ENCODE results near the gene ETV2.
"Not testable (repeated sequence)": the region's sequence is repeated elsewhere in the genome, so short reads cannot be mapped to it uniquely, and the experiment has no call there.

The ETV2 gene, protein sequence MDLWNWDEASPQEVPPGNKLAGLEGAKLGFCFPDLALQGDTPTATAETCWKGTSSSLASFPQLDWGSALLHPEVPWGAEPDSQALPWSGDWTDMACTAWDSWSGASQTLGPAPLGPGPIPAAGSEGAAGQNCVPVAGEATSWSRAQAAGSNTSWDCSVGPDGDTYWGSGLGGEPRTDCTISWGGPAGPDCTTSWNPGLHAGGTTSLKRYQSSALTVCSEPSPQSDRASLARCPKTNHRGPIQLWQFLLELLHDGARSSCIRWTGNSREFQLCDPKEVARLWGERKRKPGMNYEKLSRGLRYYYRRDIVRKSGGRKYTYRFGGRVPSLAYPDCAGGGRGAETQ

DNA sequence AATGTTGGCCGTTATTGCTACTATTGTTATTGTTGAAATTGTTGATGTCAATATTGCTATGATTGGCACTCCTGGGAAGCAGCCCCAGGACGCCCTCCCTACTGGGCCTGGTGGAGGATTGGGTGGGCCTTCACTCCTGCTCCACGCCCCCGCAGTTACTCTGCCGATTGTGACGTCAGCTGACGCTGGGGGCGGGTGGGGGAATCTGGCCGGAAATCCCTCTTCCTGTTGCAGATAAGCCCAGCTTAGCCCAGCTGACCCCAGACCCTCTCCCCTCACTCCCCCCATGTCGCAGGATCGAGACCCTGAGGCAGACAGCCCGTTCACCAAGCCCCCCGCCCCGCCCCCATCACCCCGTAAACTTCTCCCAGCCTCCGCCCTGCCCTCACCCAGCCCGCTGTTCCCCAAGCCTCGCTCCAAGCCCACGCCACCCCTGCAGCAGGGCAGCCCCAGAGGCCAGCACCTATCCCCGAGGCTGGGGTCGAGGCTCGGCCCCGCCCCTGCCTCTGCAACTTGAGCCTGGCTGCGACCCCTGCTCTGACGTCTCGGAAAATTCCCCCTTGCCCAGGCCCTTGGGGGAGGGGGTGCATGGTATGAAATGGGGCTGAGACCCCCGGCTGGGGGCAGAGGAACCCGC is at the start of gene ETV2:
ETV2 (plus strand) TSS at position 231 of the 637 bp plus-strand sequence. CDS start 716 bp downstream, outside the sequence.
- no peak for DNase-seq (ENCODE audit: low read depth)

- no peak for DNase-seq (ENCODE audit: low read depth)
These were observed 49.3 kb upstream of the ETV2 start for GRCh38 chr19:35592226-35592625.

DNA sequence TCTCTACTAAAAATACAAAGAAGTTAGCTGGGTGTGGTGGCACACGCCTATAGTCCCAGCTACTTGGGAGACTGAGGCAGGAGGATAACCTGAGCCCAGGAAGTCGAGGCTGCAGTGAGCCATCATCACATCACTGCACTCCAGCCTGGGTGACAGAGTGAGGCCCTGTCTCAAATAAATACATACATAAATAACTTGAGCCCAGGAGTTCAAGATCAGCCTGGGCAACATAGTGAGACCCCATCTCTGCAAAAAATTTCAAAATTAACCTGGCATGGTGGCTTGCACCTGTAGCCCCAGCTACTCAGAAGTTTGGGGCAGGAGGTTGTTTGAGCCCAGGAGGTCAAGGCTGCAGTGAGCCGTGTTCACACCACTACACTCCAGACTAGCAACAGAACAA is 46.5 kb upstream of the ETV2 start:
- not testable (repeated sequence) for DNase-seq (ENCODE audit: low read depth)

DNA sequence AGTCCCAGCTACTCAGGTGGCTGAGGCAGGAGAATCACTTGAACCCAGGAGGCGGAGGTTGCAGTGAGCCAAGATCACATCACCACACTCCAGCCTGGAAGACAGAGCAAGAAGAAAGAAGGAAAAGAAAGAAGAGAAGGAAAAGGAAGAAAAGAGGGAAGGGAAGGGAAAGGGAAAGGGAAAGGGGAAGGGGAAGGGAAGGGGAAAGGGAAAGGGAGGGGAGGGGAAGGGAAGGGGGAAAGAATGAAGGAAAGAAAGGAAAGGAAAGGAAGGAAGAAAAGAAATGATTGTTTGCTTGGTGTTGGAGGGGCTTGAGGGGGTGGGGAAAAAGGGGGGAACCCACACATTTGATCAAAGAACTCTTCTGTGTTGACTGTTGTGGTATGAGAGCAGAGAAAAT is 45.6 kb upstream of the ETV2 start:
- no peak for DNase-seq (ENCODE audit: low read depth)

DNA sequence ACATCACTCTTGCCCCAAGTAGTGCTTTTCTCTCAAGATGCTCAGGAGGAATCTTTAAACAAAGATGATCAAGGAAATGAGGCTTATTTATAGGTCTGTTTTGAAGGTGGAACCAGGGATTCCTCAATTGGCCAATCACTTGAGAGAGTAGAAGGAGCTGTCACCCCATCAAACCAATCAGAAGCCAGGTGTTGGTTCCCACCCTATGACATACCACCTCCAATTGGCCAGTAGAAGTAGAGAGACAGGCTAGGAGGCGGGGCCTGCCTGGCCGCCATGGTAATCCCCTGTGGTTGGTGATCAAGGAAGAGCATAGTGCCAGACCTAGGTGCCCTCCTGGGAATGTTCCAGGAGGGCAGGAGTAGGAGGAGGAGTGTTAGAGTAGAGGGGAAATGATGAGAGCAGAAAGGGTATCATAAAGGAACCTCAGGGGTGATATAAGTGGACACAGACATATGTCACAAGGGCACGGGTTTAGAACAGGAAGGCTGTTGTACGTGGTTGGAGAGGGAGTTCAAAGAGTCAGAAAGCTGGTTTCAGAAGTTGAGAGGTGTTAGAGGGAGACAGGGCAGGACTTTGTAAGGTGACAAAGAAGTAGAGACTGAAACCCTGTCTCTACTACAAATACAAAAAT is 45.1 kb upstream of the ETV2 start:
- DNase-seq (ENCODE audit: low read depth) = no peak

DNA sequence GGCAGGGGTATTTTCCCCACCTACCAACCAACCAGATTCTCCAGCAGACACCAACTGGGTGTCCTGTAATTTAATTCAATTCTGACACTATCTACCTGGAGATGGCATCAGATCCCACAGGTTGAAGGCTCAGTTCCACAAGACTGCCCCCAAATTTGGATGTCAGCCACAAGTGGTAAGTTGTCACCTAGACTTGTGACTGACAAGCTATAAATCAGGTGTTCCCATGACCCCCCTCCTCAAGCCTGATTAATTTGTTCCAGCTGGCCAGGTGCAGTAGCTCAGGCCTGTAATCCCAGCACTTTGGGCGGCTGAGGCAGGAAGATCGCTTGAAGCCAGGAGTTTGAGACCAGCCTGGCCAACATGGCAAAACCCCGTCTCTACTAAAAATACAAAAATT is 39.6 kb upstream of the ETV2 start:
- DNase-seq (ENCODE audit: low read depth) = no peak

DNA sequence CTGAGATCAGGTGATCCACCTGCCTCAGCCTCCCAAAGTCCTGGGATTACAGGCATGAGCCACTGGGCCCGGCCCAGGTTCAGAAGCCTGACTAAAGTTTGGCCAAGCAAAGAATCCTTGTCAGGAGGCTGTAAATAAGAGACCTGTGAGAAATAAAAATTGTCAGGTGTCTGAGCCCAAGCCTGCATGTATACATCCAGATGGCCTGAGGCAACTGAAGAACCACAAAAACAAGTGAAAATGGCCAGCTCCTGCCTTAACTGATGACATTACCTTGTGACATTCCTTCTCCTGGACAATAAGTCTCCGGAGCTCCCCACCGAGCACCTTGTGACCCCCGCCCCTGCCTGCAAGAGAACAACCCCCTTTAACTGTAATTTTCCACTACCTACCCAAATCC is 37.1 kb upstream of the ETV2 start:
- DNase-seq (ENCODE audit: low read depth) = not testable (repeated sequence)

GRCh38 chr19:35607170-35607569 is 34.4 kb upstream of the ETV2 start:
- DNase-seq (ENCODE audit: low read depth) = not testable (repeated sequence)

- DNase-seq (ENCODE audit: low read depth) = no peak
These were observed 33.9 kb upstream of the ETV2 start for GRCh38 chr19:35607661-35608060.

DNA sequence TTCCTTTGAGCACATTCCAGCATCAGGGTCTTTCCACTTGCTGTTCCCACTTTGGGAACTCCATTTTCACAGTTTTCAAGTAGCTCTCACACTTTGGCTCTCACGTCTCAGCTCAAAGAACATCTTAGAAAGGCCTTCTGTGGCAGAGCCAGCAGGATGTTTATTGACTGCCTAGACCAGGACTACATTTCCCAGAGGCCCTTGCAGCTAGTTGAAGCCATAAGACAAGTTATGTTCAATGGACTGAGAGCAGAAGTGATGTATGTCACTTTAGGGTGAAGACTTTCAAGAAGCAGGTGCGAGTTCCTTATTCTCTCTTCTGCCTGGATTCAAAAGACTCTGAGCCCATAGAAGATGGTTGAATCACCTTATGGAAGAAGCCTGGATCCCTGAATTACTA is 33.3 kb upstream of the ETV2 start:
- DNase-seq (ENCODE audit: low read depth) = no peak

DNA sequence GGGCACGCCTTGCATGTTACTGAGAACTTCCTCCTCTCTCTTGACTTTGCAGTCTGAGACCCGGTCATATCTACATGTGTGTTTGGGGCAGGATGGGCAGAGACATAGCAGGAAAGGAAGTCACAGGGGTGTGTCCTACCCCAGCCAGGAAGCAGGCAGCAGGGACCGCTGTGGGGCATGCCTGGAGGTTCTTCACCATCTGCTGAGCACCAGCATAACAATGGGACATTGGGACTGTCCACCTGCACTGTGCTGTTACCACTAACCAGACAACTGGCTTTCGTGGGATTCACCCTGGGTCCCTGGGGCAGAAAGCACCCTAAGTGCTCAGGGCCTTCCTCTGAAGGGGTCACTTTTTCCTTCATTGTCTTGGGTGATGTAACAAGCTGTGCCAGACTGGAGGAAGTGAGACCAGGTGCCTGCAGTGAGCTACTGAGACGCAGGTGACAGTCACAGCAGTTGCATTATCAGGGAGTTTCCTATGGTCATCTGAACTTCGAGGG is 31.6 kb upstream of the ETV2 start:
- DNase-seq (ENCODE audit: low read depth) = peak; percentile 18

- no peak for DNase-seq (ENCODE audit: low read depth)
These were observed 29.4 kb upstream of the ETV2 start for GRCh38 chr19:35612224-35612558.

DNA sequence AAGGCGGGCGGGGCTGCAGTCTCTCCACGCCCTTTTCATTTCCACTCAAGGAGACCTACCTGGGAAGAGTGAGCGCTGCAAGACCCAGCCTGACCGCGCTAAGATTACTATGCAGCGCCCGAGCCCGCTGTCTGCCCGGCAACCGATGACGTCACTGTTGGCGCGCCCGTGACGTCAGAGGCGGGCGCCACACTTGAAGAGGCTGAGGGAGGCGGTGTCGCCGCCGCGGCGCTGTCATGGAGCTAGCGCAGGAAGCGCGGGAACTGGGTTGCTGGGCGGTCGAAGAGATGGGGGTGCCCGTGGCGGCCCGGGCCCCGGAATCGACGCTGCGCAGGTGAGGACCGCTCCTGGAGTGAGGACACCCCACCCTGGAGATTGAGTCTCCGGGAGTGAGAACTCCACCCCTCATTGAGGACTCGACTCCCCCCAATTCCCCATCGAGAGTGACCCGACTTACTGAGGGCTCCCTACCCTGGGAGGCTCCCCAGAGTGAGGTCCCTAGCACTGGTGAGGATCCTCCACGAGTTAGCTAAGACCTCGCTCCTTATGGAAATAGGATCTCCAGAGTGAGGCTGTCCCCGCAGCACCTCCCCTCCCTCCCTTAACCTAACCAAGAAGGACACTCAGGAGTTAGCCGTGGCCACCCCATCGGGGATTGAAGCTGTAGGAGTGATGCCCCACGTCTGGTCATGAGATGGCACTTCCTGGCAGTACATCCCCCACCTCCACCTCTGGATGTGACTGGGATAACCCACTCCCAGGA is 28.8 kb upstream of the ETV2 start, which contains the start of gene HAUS5:
HAUS5 (plus strand) TSS at position 177 of the 763 bp plus-strand sequence; CDS start at position 237, 60 bp downstream.
- DNase-seq (ENCODE audit: low read depth) = peak; percentile 94

DNA sequence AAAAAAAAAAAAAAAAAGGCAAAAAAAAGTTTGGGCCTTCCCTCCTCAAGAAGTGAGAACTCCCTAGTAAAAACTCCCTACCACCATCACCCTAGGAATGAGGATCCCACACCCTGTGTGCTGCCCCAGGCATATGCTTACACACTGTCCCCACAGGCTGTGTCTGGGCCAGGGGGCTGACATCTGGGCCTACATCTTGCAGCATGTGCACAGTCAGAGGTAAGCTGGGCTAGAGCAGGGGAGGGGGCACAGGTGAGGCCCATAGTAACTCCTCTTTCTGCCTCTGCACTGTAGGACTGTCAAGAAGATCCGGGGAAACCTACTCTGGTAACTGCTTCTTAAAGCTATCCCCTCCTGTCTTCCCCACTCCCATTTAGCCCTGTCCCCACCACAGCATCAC is 28.0 kb upstream of the ETV2 start:
- DNase-seq (ENCODE audit: low read depth) = no peak

DNA sequence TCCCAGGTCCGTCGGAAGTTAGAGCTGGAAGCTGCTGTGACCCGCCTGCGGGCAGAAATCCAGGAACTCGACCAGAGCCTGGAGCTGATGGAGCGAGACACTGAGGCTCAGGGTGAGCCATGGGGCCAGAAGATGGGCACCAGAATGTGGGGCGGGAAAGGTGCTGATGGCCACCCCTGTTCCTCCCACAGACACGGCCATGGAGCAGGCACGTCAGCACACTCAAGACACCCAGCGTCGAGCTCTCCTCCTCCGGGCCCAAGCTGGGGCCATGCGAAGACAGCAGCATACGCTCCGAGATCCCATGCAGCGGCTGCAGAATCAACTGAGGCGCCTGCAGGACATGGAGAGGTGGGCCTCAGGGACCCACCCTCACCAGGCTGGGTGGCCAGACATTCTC is 26.5 kb upstream of the ETV2 start:
- DNase-seq (ENCODE audit: low read depth) = no peak

DNA sequence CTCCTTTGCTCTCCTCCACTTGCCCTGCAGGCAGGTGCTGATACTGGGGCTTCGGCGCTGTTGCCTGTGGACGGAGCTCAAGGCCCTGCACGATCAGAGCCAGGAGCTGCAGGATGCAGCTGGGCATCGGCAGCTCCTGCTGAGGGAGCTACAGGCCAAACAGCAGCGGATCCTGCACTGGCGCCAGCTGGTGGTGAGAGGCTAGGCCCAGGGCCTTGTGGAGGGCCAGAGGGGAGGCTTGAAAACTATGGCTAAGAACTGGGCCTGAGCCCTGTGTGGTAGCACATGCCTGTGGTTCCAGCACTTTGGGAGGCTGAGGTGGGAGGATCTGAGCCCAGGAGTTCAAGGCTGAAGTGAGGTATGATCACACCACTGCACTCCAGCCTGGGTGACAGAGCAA is 22.7 kb upstream of the ETV2 start:
- DNase-seq (ENCODE audit: low read depth) = no peak

DNA sequence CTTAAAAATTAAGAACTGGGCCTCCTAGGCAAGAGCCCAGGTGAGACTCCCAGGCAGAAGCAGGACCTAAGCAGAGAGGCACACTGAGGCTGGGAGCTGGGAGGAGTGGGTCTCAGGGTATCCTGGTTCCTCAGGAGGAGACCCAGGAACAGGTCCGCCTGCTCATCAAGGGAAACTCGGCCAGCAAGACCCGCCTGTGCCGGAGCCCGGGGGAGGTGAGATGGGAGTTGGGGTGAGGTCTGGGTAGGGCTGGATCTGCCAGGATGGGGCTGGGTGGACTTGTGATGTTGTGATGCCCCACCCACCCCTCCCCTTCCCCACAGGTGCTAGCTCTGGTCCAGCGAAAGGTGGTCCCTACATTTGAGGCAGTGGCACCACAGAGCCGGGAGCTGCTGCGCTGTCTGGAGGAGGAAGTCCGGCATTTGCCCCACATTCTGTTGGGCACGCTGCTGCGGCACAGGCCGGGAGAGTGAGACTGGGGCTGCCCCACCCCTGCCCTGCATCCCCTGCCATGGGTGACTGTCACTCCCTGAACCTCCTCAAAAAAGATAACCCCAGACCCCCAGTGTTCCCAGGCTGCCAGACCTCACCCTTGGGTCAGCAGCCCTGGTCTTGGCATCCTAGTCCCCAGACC is 22.1 kb upstream of the ETV2 start:
- DNase-seq (ENCODE audit: low read depth) = no peak

DNA sequence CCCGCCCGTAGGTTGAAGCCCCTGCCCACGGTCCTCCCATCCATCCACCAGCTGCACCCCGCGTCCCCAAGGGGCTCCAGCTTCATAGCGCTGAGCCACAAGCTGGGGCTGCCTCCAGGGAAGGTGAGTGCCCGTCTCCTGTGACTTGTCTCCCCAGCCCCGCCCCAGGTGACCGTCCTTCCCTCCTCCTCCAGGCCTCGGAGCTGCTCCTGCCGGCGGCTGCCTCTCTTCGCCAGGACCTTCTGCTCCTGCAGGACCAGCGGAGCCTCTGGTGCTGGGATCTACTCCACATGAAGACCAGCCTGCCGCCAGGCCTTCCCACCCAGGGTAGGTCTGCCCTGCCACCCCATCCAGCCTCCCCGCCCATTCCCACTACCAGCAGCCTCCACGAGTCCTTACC is 21.5 kb upstream of the ETV2 start:
- DNase-seq (ENCODE audit: low read depth) = no peak

DNA sequence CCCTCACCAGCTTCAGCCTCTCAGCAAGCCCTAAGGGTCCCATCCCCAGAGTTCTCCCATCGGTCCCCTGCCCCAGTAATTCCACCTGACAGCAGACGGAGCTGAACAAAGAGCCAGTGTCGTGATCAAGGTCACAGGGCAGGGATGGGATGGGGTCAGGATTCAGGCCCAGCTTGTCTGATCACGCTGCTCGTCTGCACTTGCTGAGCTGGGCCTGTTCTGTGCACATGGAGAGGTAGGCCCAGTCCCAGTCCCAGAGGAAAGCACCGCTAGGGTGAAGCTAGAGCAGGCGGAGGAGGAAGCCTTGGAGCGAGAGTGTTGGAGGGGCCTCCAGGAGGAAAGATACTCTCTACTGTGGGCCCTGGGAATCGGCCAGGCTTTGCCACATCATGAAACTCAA is 19.8 kb upstream of the ETV2 start:
- DNase-seq (ENCODE audit: low read depth) = no peak

DNA sequence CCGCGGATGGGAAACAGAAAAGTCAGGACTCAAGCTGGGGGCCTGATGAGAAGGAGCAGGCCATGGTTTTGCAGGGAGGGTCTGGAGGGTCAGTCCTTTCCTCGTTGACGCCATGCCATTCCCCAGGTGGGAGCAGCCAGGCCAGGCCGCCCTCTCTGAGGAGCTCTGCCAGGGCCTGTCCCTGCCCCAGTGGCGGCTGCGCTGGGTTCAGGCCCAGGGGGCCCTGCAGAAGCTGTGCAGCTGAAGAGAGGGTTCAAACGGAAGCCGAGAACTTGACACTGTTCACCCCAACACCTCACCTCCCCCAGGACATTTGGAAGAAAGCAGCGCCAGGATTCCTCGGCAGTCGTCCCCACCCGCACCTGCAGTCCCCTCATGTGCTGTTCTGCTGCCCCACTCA is 18.8 kb upstream of the ETV2 start:
- DNase-seq (ENCODE audit: low read depth) = no peak

- no peak for DNase-seq (ENCODE audit: low read depth)
These were observed 18.1 kb upstream of the ETV2 start for GRCh38 chr19:35623327-35624010.

GRCh38 chr19:35628264-35628564 is 13.3 kb upstream of the ETV2 start:
- no peak for DNase-seq (ENCODE audit: low read depth)

All from activated T-helper 1 cell treated with Interleukin-2 at 50 U/mL for 16 hours (primary cell).